GM23248 (cell line): ENCODE results near the gene NME9. TPM values are rescaled to one million over a fixed set of nuclear protein-coding genes. Genes with fewer than 3 reads are reported as not detected.

Experiments
- DNase-seq: peaks from one replicate; pipeline ENCODE4 v3.0.0-alpha.2; 2015
- H2AFZ ChIP-seq: fragments of 200-600 bp; sonication (generic); 2 replicates; pipeline ENCODE4 v1.6.1; 2016; ENCODE audit warnings: antibody characterized with exemption
- H3F3A ChIP-seq: fragments of 200-600 bp; sonication (generic); 2 replicates; pipeline ENCODE4 v1.6.1; 2016; ENCODE audit warnings: mild to moderate bottlenecking, antibody characterized with exemption, mixed run types; ENCODE audit not compliant: insufficient read depth
- H3K27ac ChIP-seq: fragments of 200-600 bp; sonication (generic); 2 replicates; pipeline ENCODE4 v1.5.1; 2016; ENCODE audit warnings: mild to moderate bottlenecking
- H3K27me3 ChIP-seq: fragments of 200-600 bp; sonication (generic); replicated peaks from 2 replicates; pipeline ENCODE4 v1.6.1; 2016; ENCODE audit warnings: mild to moderate bottlenecking; ENCODE audit not compliant: insufficient read depth
- H3K36me3 ChIP-seq: fragments of 200-600 bp; sonication (generic); 2 replicates; pipeline ENCODE4 v1.6.1; 2016; ENCODE audit warnings: low read depth, mild to moderate bottlenecking
- H3K4me1 ChIP-seq: fragments of 200-600 bp; sonication (generic); 2 replicates; pipeline ENCODE4 v1.6.1; 2016; ENCODE audit warnings: mild to moderate bottlenecking; ENCODE audit not compliant: insufficient read depth
- H3K4me2 ChIP-seq: fragments of 200-600 bp; sonication (generic); one replicate; pipeline ENCODE4 v1.6.1; 2016; ENCODE audit warnings: mild to moderate bottlenecking; ENCODE audit not compliant: unreplicated experiment
- H3K4me3 ChIP-seq: fragments of 200-600 bp; sonication (generic); 2 replicates; pipeline ENCODE4 v1.5.1; 2016; ENCODE audit warnings: mild to moderate bottlenecking
- H3K79me2 ChIP-seq: fragments of 200-600 bp; sonication (generic); 2 replicates; pipeline ENCODE4 v1.6.1; 2016; ENCODE audit warnings: mild to moderate bottlenecking; ENCODE audit not compliant: insufficient read depth
- H3K9ac ChIP-seq: fragments of 200-600 bp; sonication (generic); 2 replicates; pipeline ENCODE4 v1.6.1; 2016; ENCODE audit warnings: mild to moderate bottlenecking
- H3K9me2 ChIP-seq: fragments of 200-600 bp; sonication (generic); 2 replicates; pipeline ENCODE4 v1.6.1; 2016; ENCODE audit warnings: mixed run types, mild to moderate bottlenecking, moderate library complexity; ENCODE audit not compliant: insufficient read depth
- H3K9me3 ChIP-seq: fragments of 200-600 bp; sonication (generic); one replicate; pipeline ENCODE4 v1.6.1; 2017; ENCODE audit warnings: low read depth
- H4K20me1 ChIP-seq: fragments of 200-600 bp; sonication (generic); 2 replicates; pipeline ENCODE4 v1.6.0; 2016; ENCODE audit not compliant: insufficient read depth
- EZH2 ChIP-seq: fragments of 200-600 bp; sonication (generic); IDR thresholded peaks from 2 replicates; pipeline ENCODE4 v1.6.1; 2018; ENCODE audit warnings: antibody characterized with exemption, mild to moderate bottlenecking; ENCODE audit not compliant: insufficient read depth, poor library complexity, severe bottlenecking
- EZH2phosphoT487 ChIP-seq: fragments of 200-600 bp; sonication (generic); IDR thresholded peaks from 2 replicates; pipeline ENCODE4 v1.6.1; 2018; ENCODE audit warnings: antibody characterized with exemption, moderate library complexity, mild to moderate bottlenecking, low read depth; ENCODE audit not compliant: insufficient read depth
- WGBS, 2 experiments: methylation state at CpG; one replicate each; pipeline ENCODE4 v1.1.6; 2015 to 2017; ENCODE audit warnings: low lambda C conversion rate in 2 of 2, low coverage in 1 of 2; ENCODE audit errors: missing lambda C conversion rate in 2 of 2; 5-methylcytosine and 5-hydroxymethylcytosine counted together
- in situ Hi-C: fragments of 300-500 bp; cut with MboI; formaldehyde crosslinking; loops from 2 replicates; pipeline ENCODE4 v1.15.0; 2020
- polyA plus RNA-seq: library from polyadenylated mRNA; unstranded; fragments of >200 nt; fragmentation: Nextera tagmentation; extraction: Ambion mirVana; gene quantifications from 2 replicates; pipeline ENCODE4 v1.2.1, GENCODE V29; 2016
- total RNA-seq: library from RNA; depleted of rRNA; stranded (reverse); fragments of >200 nt; shearing (Covaris generic); gene quantifications from 2 replicates; pipeline ENCODE4 v1.2.3, GENCODE V29; 2014

NME9 gene
- total and polyA plus RNA-seq, 2 experiments from 2014 or later = 0.14 TPM; not detected in 1

GRCh38 chr3:138340511-138340910 lies 10.9 kb upstream of the NME9 start:
- H3K4me1 ChIP-seq = no peaks in the 10 kb centered on the region
- H3K4me3 ChIP-seq = no peak overlapping the region
- WGBS, 2 experiments = 79 to 98% methylated on average over 2 to 5 of the region's 5 CpGs
- no peak overlapping the region for H3K4me2 ChIP-seq
- no peak overlapping the region for H3K9ac ChIP-seq
- no peaks in the 10 kb centered on the region for H3K9me3 ChIP-seq
- no peaks in the 10 kb centered on the region for H3K27me3 ChIP-seq
- H3K79me2 ChIP-seq = no peaks in the 10 kb centered on the region
- H3F3A ChIP-seq = no peaks in the 10 kb centered on the region
- TF ChIP-seq EZH2phosphoT487 (no peak), EZH2 (no peak)
- H3K36me3 ChIP-seq = no peaks in the 10 kb centered on the region
- no peaks in the 10 kb centered on the region for H3K9me2 ChIP-seq
- no peak overlapping the region for H2AFZ ChIP-seq
- H4K20me1 ChIP-seq = no peaks in the 10 kb centered on the region
- no peak for DNase-seq
- no peak overlapping the region for H3K27ac ChIP-seq
- in situ Hi-C loops = no loop called here

- Histone ChIP-seq H3K9me3 (no peaks in the 10 kb centered on the region), H3K27me3 (no peaks in the 10 kb centered on the region), H3K36me3 (no peaks in the 10 kb centered on the region), H3K4me1 (no peaks in the 10 kb centered on the region), H2AFZ (no peak overlapping the region), H3F3A (no peaks in the 10 kb centered on the region), H3K27ac (no peak overlapping the region), H3K4me2 (no peak overlapping the region), H3K9me2 (no peaks in the 10 kb centered on the region), H3K79me2 (no peaks in the 10 kb centered on the region), H3K9ac (no peak overlapping the region), H4K20me1 (no peaks in the 10 kb centered on the region), H3K4me3 (no peak overlapping the region)
- no peak for DNase-seq
- no peak for TF ChIP-seq EZH2
- TF ChIP-seq EZH2phosphoT487 = no peak
- WGBS, 2 experiments = 60 to 69% methylated on average over 5 of the region's 5 CpGs
- in situ Hi-C loops = no loop called here
Observed at GRCh38 chr3:138338811-138339210, 9.2 kb upstream of the NME9 start.

GRCh38 chr3:138338244-138338643 lies 8.6 kb upstream of the NME9 start:
- no peaks in the 10 kb centered on the region for H4K20me1 ChIP-seq
- no peaks in the 10 kb centered on the region for H3K79me2 ChIP-seq
- no peaks in the 10 kb centered on the region for H3K9me3 ChIP-seq
- no peaks in the 10 kb centered on the region for H3F3A ChIP-seq
- H3K27me3 ChIP-seq = no peaks in the 10 kb centered on the region
- H3K27ac ChIP-seq = no peak overlapping the region
- no peaks in the 10 kb centered on the region for H3K4me1 ChIP-seq
- H2AFZ ChIP-seq = no peak overlapping the region
- H3K9ac ChIP-seq = no peak overlapping the region
- TF ChIP-seq EZH2phosphoT487 (no peak), EZH2 (no peak)
- in situ Hi-C loops = no loop called here
- no peak overlapping the region for H3K4me2 ChIP-seq
- no peak overlapping the region for H3K4me3 ChIP-seq
- no peaks in the 10 kb centered on the region for H3K9me2 ChIP-seq
- no peaks in the 10 kb centered on the region for H3K36me3 ChIP-seq
- no peak for DNase-seq
- 37 to 48% methylated on average over 5 of the region's 5 CpGs for WGBS, 2 experiments

GRCh38 chr3:138336454-138336999 lies 6.9 kb upstream of the NME9 start:
- no peak overlapping the region for H3K9ac ChIP-seq
- no peaks in the 10 kb centered on the region for H3K9me2 ChIP-seq
- no peak overlapping the region for H2AFZ ChIP-seq
- no peak overlapping the region for H3K4me3 ChIP-seq
- no peak overlapping the region for H3K4me2 ChIP-seq
- no peaks in the 10 kb centered on the region for H3K4me1 ChIP-seq
- H3K9me3 ChIP-seq = no peaks in the 10 kb centered on the region
- no peaks in the 10 kb centered on the region for H4K20me1 ChIP-seq
- H3K27ac ChIP-seq = no peak overlapping the region
- H3K27me3 ChIP-seq = no peaks in the 10 kb centered on the region
- H3K36me3 ChIP-seq = no peaks in the 10 kb centered on the region
- TF ChIP-seq EZH2phosphoT487 (no peak), EZH2 (no peak)
- H3F3A ChIP-seq = no peaks in the 10 kb centered on the region
- WGBS, 2 experiments = 92 to 93% methylated on average over 4 of the region's 4 CpGs
- DNase-seq = no peak
- no peaks in the 10 kb centered on the region for H3K79me2 ChIP-seq
- in situ Hi-C loops = no loop called here

- Histone ChIP-seq H3K4me2 (no peak overlapping the region), H3K36me3 (no peaks in the 10 kb centered on the region), H3F3A (peaks cover 12% of the 10 kb centered on the region), H3K4me3 (no peak overlapping the region), H2AFZ (no peak overlapping the region), H3K9me2 (no peaks in the 10 kb centered on the region), H3K27me3 (no peaks in the 10 kb centered on the region), H4K20me1 (no peaks in the 10 kb centered on the region), H3K9me3 (no peaks in the 10 kb centered on the region), H3K4me1 (no peaks in the 10 kb centered on the region), H3K9ac (no peak overlapping the region), H3K27ac (no peak overlapping the region), H3K79me2 (no peaks in the 10 kb centered on the region)
- in situ Hi-C loops = no loop called here
- TF ChIP-seq EZH2 = no peak
- TF ChIP-seq EZH2phosphoT487 = no peak
- WGBS, 2 experiments = 67 to 75% methylated on average over 4 of the region's 4 CpGs
- DNase-seq = no peak
Observed at GRCh38 chr3:138334608-138335007, 5.0 kb upstream of the NME9 start.
